HG03139 (cell line): Measurements from ENCODE around the gene MORN3.
"Not testable (repeated sequence)": the region's sequence is repeated elsewhere in the genome, so short reads cannot be mapped to it uniquely, and the experiment has no call there.

Experiments
- ATAC-seq: cut with Tn5 transposase; IDR thresholded peaks from one replicate; pipeline ENCODE4 v1.9.1; 2021; ENCODE audit not compliant: unreplicated experiment

The MORN3 gene

GRCh38 chr12:121648458-121649028, 20.9 kb downstream of the MORN3 start:
- no peak for ATAC-seq

- no peak for ATAC-seq
Observed at GRCh38 chr12:121641343-121641630, 28.2 kb downstream of the MORN3 start.

GRCh38 chr12:121638298-121639202, 30.9 kb downstream of the MORN3 start:
- ATAC-seq = no peak

GRCh38 chr12:121637231-121637914, 32.1 kb downstream of the MORN3 start:
- ATAC-seq = peak; percentile 61

- no peak for ATAC-seq
Observed at GRCh38 chr12:121634836-121635235, 34.6 kb downstream of the MORN3 start.

- ATAC-seq = not testable (repeated sequence)
Observed at GRCh38 chr12:121633833-121634196, 35.6 kb downstream of the MORN3 start.

- ATAC-seq = no peak
Observed at GRCh38 chr12:121632069-121632970, 37.1 kb downstream of the MORN3 start.

GRCh38 chr12:121630791-121631355, 38.6 kb downstream of the MORN3 start:
- no peak for ATAC-seq

- no peak for ATAC-seq
Observed at GRCh38 chr12:121628536-121628935, 40.9 kb downstream of the MORN3 start.

- ATAC-seq = no peak
Observed at GRCh38 chr12:121628037-121628436, 41.4 kb downstream of the MORN3 start.

- peak; percentile 22 for ATAC-seq
Observed at GRCh38 chr12:121626853-121627640, 42.4 kb downstream of the MORN3 start.

GRCh38 chr12:121626087-121626852, 43.2 kb downstream of the MORN3 start, which contains the start of gene ORAI1:
TSS of gene ORAI1 (plus strand) at chr12:121626530.
- ATAC-seq = peak; percentile 70

- no peak for ATAC-seq
Observed at GRCh38 chr12:121620333-121620891, 49.0 kb downstream of the MORN3 start.

- ATAC-seq = no peak
Observed at GRCh38 chr12:121618659-121619233, 50.7 kb downstream of the MORN3 start.

GRCh38 chr12:121614872-121615467, 54.5 kb downstream of the MORN3 start:
- no peak for ATAC-seq

- no peak for ATAC-seq
Observed at GRCh38 chr12:121613462-121613861, 56.0 kb downstream of the MORN3 start.

GRCh38 chr12:121611306-121611705, 58.1 kb downstream of the MORN3 start:
- ATAC-seq = no peak
